ENCODE data around the gene ATL3.

DNA sequence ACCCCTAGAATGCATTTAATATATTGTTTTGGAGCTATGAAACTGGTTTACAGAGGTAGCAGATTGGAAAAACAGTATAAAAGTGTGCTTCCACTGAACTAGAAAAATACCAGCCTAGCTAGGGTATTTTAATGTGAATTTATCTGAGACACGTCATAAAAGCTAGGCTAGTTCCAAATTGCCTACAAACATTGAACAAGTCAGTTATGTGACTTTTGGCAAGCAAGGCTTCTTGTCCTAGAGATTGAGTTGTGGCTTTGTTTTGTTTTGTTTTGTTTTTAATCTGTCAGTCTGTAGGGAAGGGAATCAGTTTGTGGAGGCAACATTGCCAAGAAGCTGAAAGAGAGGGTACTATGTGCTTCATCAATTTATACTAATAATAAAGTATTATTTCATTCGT, 34.4 kb upstream of the ATL3 start:
- TF ChIP-seq CTCF (conservative IDR thresholded peaks at IDR 0.05 in 1 of 2, IDR thresholded peaks at IDR 0.05 in 1 of 2; ENCODE audit: low read depth in 1 of 2, low read length in 2 of 2) (no peak), EZH2 (IDR thresholded peaks at IDR 0.05; ENCODE audit: low read length, missing control alignments) (no peak)
